Sigmoid colon (tissue), 4 donors: Measurements from ENCODE around the gene ATP5F1E.

Experiments used
- EP300 ChIP-seq, 4 donors: sonication (generic); formaldehyde crosslinking; IDR thresholded peaks; one replicate each; pipeline ENCODE4 v1.6.1; 2017; ENCODE audit warnings: antibody characterized with exemption in 4 of 4
- POLR2A ChIP-seq, 2 donors: fragments of 450-650 bp; IDR thresholded peaks; one replicate each; pipeline ENCODE4 v1.6.1; 2016; ENCODE audit warnings: antibody characterized with exemption in 2 of 2, mild to moderate bottlenecking in 2 of 2, moderate library complexity in 2 of 2
- POLR2AphosphoS5 ChIP-seq, 4 donors: sonication (generic); formaldehyde crosslinking; IDR thresholded peaks; one replicate each; pipeline ENCODE4 v1.6.1; 2017; ENCODE audit warnings: antibody characterized with exemption in 4 of 4
- TF ChIP-seq, protein P1 (sequence below), 4 experiments: fragments of 450-650 bp in 3 of 4; fragments of 200-600 bp in 1 of 4; IDR thresholded peaks; one replicate each; pipeline ENCODE4 v1.5.1; 2016 to 2019; ENCODE audit warnings: antibody characterized with exemption in 4 of 4, mild to moderate bottlenecking in 3 of 4, moderate library complexity in 2 of 4

GRCh38 chr20:58988565-58988882 is 43.6 kb downstream of the ATP5F1E start:
- TF ChIP-seq, protein P1, sequence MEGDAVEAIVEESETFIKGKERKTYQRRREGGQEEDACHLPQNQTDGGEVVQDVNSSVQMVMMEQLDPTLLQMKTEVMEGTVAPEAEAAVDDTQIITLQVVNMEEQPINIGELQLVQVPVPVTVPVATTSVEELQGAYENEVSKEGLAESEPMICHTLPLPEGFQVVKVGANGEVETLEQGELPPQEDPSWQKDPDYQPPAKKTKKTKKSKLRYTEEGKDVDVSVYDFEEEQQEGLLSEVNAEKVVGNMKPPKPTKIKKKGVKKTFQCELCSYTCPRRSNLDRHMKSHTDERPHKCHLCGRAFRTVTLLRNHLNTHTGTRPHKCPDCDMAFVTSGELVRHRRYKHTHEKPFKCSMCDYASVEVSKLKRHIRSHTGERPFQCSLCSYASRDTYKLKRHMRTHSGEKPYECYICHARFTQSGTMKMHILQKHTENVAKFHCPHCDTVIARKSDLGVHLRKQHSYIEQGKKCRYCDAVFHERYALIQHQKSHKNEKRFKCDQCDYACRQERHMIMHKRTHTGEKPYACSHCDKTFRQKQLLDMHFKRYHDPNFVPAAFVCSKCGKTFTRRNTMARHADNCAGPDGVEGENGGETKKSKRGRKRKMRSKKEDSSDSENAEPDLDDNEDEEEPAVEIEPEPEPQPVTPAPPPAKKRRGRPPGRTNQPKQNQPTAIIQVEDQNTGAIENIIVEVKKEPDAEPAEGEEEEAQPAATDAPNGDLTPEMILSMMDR (IDR thresholded peaks at IDR 0.05), result no peak
- TF ChIP-seq POLR2AphosphoS5 (IDR thresholded peaks at IDR 0.05) (no peak), POLR2A (IDR thresholded peaks at IDR 0.05) (no peak), EP300 (IDR thresholded peaks at IDR 0.05) (no peak)
